CD4-positive, alpha-beta T cell treated with Interleukin-6 at 100 ng/mL for 8 hours (primary cell): ENCODE measurements around the gene SPCS2.
A peak's percentile ranks its signal among the peaks of the same experiment; 100 is the strongest.
"Not testable (repeated sequence)": the region's sequence is repeated elsewhere in the genome, so short reads cannot be mapped to it uniquely, and the experiment has no call there.

Experiments used
- DNase-seq: peaks from one replicate; pipeline ENCODE4 v3.0.0-alpha.2; 2020; ENCODE audit warnings: mixed read lengths, low spot score

The SPCS2 gene

GRCh38 chr11:74950374-74950969 lies 1.4 kb downstream of the SPCS2 start:
- DNase-seq = no peak

- no peak for DNase-seq
Measured at GRCh38 chr11:74951226-74951625, 2.2 kb downstream of the SPCS2 start.

- no peak for DNase-seq
Measured at GRCh38 chr11:74952752-74953151, 3.7 kb downstream of the SPCS2 start.

- DNase-seq = no peak
Measured at GRCh38 chr11:74953451-74953850, 4.4 kb downstream of the SPCS2 start.

- DNase-seq = no peak
Measured at GRCh38 chr11:74954199-74954598, 5.1 kb downstream of the SPCS2 start.

GRCh38 chr11:74956397-74957015 lies 7.4 kb downstream of the SPCS2 start:
- no peak for DNase-seq

- no peak for DNase-seq
Measured at GRCh38 chr11:74957937-74958629, 9.0 kb downstream of the SPCS2 start.

GRCh38 chr11:74960128-74960527 lies 11.1 kb downstream of the SPCS2 start:
- DNase-seq = not testable (repeated sequence)

GRCh38 chr11:74966651-74967050 lies 17.6 kb downstream of the SPCS2 start:
- DNase-seq = no peak

GRCh38 chr11:74970852-74971395 lies 21.9 kb downstream of the SPCS2 start:
- DNase-seq = no peak

- no peak for DNase-seq
Measured at GRCh38 chr11:74971424-74971823, 22.4 kb downstream of the SPCS2 start.

- DNase-seq = no peak
Measured at GRCh38 chr11:74978041-74978440, 29.0 kb downstream of the SPCS2 start.

- DNase-seq = no peak
Measured at GRCh38 chr11:74980634-74981033, 31.6 kb downstream of the SPCS2 start.

GRCh38 chr11:74981888-74982287 lies 32.8 kb downstream of the SPCS2 start:
- DNase-seq = no peak

GRCh38 chr11:74984070-74984469 lies 35.0 kb downstream of the SPCS2 start:
- no peak for DNase-seq

GRCh38 chr11:74984730-74985129 lies 35.7 kb downstream of the SPCS2 start:
- DNase-seq = no peak

GRCh38 chr11:74988541-74989259 lies 39.6 kb downstream of the SPCS2 start, which contains the start of gene NEU3:
Gene NEU3 (plus strand): TSS chr11:74988933. CDS start chr11:74989061, 128 bp downstream.
- peak; percentile 83 for DNase-seq

- no peak for DNase-seq
Measured at GRCh38 chr11:74989260-74989638, 40.2 kb downstream of the SPCS2 start.

GRCh38 chr11:74990150-74990549 lies 41.1 kb downstream of the SPCS2 start:
- DNase-seq = not testable (repeated sequence)

- no peak for DNase-seq
Measured at GRCh38 chr11:74990941-74991340, 41.9 kb downstream of the SPCS2 start.

GRCh38 chr11:74992852-74993251 lies 43.8 kb downstream of the SPCS2 start:
- no peak for DNase-seq

- no peak for DNase-seq
Measured at GRCh38 chr11:75000975-75001354, 51.9 kb downstream of the SPCS2 start.
